Astrocyte of the spinal cord (primary cell): ENCODE results near the gene FAM209B.

Experiments used
- DNase-seq: peaks from one replicate; pipeline ENCODE4 v3.0.0; 2011; ENCODE audit warnings: low read depth, low spot score
- H3K4me3 ChIP-seq: 2 replicates; pipeline ENCODE4 v1.5.1; 2011; ENCODE audit warnings: low read depth, mild to moderate bottlenecking, low read length, moderate library complexity
- CTCF ChIP-seq: IDR thresholded peaks from 2 replicates; pipeline ENCODE4 v1.5.1; 2012; ENCODE audit warnings: low read depth, mild to moderate bottlenecking, low read length, inconsistent platforms
- in situ Hi-C: cut with HindIII; loops from 2 replicates; pipeline ENCODE4 v1.10.0; 2017; ENCODE audit warnings: low sequenced_read_pairs

FAM209B gene

GRCh38 chr20:56574531-56575142 lies 41.6 kb downstream of the FAM209B start:
- TF ChIP-seq CTCF: no peak
- in situ Hi-C loops: no loop called here
- no peak for DNase-seq
- no peak overlapping the region for H3K4me3 ChIP-seq

- TF ChIP-seq CTCF: no peak
- DNase-seq: no peak
- in situ Hi-C loops: no loop called here
- no peak overlapping the region for H3K4me3 ChIP-seq
Measured at GRCh38 chr20:56575157-56575556, 42.1 kb downstream of the FAM209B start.

GRCh38 chr20:56575961-56576360 lies 42.9 kb downstream of the FAM209B start:
- no peak overlapping the region for H3K4me3 ChIP-seq
- in situ Hi-C loops: no loop called here
- no peak for DNase-seq
- no peak for TF ChIP-seq CTCF

- in situ Hi-C loops: no loop called here
Measured at GRCh38 chr20:56579301-56579710, 46.3 kb downstream of the FAM209B start.

GRCh38 chr20:56580226-56580625 lies 47.2 kb downstream of the FAM209B start:
- H3K4me3 ChIP-seq: no peak overlapping the region
- in situ Hi-C loops: no loop called here
- TF ChIP-seq CTCF: no peak
- DNase-seq: no peak

More at GRCh38 chr20:56579301-56579710, 46.3 kb downstream of the FAM209B start:
- no peak for TF ChIP-seq CTCF
- no peak for DNase-seq
- no peak overlapping the region for H3K4me3 ChIP-seq

GRCh38 chr20:56581701-56582100 lies 48.7 kb downstream of the FAM209B start:
- no peak for TF ChIP-seq CTCF
- no peak overlapping the region for H3K4me3 ChIP-seq
- DNase-seq: no peak
- in situ Hi-C loops: no loop called here
